ENCODE data around the gene ZDHHC13.

Gene ZDHHC13

DNA sequence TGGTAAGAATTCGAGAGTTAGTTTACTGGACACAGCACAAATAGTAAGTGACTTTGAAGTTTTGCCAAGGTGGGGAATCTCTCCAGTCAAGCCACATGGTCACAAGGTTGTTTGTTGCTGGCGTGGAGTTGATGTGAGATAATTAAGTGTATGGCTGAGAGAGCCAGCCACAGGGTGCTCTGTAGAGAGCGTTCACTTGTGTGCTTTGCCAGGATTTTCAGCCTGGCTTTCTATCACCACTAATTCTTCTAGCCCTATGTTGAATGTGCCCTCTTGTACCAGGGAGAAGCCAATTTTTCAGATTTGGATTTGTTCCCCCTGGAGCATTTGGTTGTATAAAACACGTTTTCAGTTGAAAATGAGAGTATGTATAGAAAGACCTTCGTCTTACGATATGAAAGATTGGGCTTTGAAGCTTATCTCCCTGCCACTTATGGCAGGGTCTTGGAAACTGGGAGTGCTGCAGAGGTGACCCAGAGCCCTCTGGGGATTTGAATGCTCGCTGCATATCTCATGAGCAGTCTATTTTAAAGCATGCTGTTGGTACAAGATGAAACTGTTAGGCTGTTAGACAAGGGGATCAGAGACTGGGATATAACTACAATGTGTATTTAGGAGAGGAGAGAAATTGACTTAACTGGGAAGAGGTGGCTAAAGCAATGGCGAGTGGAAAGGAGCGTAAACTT is 56.2 kb downstream of the ZDHHC13 start:
- no peak for DNase-seq

DNA sequence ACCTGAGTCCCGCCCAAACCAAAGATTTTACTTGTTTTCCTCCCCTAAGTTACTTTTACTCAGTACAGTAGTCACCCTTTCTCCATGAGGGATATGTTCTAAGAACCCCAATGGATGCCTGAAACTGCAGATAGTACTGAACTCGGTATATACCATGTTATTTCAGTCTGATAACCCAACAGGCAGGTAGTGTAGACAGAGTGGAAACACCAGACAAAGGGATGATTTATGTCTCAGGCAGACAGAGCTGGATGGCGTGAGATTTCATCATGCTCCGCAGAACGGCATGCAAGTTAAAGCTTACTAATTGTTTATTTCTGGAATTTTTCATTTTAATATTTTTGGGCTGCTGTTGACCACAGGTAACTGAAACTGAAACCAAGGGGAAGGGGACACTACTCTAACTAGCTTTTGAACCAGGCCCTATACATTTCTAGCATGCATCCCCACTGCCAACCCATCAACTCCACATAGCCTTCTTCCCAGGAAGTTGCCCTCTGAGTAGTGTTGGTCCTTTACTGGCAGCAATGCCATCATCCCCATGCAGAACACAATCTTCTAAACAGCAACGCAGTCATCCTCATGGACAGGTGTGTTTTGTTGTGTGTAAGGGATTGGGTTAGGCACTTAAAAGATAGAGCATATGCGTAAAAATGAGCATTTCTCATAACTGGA is 57.1 kb downstream of the ZDHHC13 start:
- DNase-seq = no peak

DNA sequence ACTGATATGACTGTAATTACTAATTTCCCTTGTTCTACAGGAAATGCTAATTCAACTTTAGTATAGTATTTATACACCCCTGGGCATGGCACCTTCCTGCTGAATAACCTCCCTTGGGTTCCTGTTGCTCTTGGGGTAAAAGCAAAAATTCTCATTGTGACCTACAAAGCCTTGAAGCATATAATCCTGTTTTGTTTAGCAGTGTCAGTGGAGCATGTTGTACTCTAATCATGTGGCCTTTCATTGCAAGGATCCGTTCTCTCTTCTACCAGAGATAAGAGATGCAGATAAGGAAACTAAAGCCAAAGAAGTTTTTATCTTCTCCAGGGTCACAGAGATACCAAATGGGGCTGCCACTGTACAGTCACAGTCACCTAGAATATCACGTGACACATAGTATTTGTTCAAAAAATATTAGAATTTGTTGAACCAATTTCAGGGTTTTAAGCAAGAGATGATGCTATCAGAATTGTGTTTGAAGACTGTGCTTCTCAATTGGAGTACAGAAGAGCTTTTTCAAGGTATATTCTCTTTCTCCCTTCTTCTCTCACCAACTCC is 59.7 kb downstream of the ZDHHC13 start:
- DNase-seq = no peak

DNA sequence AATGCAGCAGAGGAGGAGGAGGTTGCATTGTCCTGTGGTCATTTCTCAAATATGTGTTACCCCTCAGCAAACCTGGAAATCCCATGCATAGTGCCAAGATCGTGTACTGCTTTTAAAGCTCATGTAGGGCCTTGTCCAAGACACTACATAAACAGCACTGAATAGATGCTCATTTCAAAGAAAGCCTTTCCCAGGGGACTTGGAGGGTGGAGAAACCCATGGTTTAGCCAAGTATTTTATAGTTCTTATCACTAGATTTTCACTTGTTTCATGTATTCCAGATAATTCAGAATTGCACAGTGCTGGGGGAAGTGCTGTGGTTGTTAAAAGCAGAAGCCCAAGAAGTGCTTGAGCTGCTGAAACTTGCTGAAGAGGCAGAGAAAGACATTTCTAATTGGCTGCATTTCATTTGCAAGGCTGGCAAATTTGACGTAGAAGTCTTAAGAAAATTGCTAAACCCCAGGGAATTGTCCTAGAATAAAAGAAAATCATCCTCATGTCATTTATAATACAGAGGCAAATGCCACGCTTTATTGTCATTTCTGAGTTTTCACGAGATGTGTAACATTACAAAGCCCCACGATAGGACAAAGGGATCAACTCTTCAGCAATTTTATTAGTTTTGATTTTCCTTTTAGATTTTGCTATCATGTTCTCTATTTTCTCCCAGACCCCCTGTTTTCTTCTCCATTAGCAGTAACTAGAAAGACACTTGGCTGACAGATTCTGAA is 64.7 kb downstream of the ZDHHC13 start:
- DNase-seq = no peak

DNA sequence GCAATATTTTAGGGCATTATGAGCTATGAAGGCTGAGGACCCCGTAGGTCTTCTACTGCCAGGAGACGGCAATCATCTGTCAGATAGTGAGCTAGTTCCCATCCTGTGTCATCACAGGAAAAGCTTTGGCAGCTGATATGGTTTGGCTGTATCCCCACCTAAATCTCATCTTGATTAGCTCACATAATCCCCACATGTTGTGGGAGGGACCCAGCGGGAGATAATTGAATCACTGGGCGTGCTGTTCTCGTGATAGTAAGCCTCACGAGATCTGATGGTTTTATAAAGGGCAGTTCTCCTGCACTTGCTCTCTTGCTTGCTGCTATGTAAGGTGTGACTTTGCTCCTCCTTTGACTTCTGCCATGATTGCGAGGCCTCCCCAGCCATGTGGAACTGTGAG is 66.7 kb downstream of the ZDHHC13 start:
- no peak for DNase-seq

DNA sequence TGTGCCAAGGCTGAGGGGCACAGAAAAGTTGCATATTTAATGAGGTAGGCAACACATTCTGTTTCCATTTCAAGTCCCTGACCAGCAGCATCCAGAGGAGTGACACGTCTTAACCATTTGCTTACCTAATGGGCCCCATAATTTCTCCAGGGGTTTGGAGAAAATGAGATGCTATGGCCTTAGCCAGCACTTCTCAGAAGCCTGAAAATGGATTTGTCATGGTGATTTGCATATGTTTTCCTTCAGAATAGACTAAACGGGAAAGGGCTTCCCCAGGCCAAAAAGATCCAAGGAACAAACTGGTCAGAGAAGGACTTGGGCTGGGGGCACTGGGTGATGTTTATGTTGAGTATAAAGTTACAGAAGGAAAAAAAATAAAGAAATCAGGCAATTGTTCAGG is 68.1 kb downstream of the ZDHHC13 start:
- DNase-seq = no peak

DNA sequence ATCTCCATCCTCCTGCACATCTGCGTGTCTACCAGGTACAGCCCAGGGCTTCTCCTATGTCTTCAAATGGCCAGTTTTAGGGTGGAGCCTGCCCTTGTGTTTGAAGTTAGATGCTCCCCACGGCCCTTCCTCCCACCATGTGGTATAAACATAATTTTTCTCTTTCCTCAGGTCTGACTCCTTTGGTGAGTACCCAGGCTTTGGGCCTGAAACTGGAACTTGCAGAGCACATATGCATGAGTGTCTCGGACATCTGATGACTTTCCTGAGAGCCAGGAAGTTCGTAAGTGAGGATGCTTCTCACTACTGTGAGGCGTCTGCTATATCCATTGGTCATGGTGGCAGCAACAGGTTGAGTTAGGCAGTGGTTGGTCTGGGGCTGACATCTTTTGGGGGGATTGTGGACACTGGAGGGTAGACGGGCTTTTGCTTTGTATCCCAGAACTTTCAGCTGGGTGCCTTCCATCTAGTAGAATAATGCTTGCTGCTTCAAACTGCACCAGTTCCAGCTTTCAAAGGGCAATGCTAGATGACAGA is 68.6 kb downstream of the ZDHHC13 start:
- no peak for DNase-seq

DNA sequence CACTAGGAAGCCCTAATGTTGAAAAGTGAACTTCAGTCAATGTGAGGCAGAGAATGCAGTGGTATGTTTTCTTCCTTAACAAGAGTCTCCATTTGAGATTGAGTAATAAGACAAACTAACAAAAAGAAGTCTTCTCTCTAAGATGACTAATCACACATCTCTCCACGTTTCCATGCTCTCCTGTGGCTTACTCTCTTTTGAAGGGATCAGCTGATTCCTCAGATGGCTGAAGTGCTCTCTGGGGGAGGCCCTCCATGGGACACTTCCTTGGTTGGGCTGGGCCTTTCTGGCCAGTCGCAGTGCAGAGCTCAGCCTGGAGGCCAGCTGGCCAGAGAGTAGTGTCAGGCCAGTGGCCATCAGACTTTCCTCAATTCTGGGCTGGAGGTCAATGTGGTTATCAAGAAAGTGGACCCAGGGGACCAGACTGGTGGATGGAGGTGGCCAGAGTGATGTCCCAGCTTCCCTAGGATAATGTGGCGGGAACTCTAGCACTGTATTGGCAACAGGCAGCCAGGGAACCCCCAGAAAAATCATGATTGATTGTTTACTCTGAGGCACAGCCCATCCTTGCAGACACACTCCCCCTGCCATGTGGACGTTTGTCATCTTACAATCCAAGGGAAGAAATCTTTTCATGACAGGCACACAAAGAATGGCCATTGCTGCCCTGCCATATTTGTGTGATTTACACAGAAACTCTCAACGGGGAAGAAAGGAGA is 70.3 kb downstream of the ZDHHC13 start:
- no peak for DNase-seq

DNA sequence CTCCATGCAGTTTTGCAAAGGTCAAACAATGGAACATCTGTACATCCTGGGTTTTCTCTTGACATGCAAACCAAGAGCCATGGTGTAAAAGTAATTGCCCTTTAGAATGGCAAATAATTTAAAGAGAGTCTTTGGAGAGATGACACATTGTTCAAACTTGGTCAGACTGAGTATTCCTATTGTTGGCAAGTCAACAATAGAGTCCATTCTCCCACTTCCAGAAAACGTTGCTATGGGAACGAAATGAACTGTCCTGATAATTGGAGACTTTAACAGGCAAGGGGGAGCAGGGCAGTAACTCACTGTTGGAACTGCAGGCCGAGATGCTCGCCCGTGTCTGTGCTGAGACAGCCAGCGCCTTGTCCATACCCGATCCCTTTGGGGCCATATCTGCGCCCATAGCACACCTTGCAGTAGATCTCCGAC is 70.9 kb downstream of the ZDHHC13 start:
- DNase-seq = no peak

DNA sequence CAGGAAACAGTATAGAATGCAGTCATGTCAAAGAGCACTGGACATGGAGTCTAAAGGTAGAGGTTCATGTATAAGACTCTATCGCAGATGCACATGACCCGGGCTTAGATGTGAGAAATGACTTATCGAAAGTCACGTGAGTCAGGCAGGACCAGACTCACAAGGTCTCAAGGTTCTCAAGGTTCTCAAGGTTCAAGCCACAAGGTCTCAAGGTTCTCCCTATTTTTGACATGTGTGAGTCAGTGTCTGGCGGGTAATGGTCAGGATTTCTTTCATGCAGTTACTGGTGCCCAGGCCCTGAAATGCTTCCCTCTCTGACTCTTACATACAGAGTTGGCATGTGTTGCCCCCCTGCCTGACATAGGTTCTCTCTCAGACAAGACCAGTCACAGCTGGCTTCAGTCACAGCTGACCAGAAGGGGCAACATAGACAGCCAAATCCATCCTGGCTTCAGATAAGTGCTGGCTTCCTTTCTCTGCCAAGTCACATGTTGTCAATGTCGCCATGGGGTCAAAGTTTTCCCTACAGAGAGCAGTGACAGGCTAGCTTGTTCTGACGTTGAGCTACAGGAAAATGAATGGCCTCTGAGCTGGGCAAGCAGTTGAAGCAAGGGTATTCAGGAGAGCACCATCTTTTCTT is 74.7 kb downstream of the ZDHHC13 start:
- DNase-seq = no peak

DNA sequence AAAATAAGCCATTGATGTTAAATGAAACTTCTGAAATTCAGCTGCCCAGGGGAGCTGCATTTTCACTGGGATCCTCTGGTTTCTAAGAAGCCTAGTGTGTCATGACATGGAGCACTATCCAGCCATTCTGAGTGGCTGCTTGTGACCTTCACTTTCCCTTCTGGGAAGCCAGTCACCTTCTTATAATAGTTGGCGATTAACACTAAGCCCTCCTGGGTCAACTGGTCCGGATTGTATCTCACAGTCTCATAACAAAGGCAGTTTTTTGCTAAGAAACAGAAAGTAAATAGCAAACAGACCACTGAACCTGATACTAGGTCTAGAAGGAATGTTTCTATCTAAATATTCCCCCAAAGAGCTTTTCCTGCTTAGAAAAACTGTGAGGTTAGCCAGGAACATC is 76.9 kb downstream of the ZDHHC13 start:
- DNase-seq = no peak

DNA sequence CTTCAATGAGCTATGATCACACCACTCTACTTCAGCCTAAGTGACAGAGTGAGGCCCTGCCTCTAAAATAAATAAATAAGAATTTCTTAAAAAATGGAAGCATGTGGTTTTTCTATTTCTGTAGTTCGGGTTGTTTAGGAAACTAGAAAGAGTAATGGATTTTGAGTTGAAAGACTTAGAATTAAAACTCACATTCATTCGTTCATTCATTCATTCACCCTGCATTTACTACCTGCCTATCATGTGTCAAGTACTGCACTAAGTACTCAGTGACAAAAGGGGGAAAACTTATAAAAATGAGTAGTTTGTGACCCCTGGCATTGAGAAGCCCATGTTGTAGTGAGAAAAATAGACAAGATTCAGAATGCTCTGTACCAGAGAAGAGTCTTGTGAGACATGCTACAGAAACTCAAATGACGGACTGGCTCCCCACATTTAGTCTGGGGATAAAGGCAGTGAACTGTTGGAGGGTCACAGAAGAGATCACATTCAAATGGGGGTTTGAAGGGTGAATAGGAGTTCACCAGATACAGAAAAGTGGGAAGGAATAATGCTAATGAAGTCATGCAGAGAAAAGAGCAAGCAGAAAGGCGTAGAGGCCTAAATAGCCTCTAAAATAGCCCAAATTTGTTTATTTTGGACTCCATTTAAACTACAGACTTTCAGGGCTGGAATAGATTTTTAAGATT is 77.8 kb downstream of the ZDHHC13 start:
- DNase-seq = no peak

DNA sequence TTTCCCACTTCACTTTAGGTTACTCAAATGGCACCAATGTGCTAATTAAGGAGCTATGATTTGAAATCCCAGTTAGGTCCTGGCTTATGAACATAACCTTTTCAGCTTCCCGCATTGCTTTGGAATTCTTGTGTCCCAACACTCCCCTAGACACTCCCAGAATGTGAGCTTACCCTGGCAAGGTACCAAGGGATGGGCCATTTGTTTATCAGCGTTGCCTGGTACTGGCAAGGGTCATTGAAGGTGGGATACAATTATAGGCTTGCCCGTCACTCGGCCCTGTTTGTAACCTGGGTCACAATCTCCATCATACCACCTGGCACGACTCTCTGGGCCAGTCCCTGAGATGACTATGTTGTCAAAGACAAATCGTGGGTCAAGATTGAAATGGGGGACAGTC is 79.5 kb downstream of the ZDHHC13 start:
- DNase-seq = no peak

DNA sequence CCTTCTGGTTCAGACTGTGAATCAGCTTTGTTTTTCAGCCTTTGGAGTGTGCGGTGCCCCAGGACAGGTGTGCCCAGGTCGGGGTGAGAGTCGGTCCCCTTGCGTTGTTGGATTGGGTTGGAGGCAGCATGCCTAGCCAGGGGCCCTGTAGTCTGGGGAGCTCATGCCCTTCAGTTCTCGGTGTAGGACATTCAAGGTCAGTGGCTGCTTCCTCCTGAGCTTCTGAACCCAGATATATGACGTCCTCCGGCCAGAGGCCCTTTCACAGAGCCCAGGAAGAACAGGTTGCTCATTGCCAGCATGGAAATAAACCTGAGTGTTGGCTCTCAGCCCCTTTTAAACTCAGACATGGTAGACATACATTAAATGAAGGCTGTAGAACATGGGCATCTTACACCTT is 82.1 kb downstream of the ZDHHC13 start:
- no peak for DNase-seq

DNA sequence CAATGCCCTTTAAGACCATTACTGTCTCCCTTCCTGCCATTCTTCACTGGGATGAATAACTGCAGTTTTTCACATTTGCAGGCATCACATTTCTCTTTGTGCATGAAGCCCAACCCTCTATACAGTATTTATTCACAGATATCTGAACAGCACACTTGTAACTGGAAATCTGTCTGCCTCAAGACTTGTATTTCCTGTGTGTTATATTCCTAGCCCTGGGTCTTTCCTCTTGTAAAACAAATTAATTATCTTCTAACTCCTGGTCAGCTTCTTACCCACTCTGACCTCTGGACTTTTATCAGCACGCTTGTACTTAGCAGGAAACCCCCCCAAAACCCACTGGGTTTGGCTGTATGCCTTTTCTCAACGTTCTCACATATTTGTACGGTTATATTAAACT is 82.8 kb downstream of the ZDHHC13 start:
- no peak for DNase-seq

DNA sequence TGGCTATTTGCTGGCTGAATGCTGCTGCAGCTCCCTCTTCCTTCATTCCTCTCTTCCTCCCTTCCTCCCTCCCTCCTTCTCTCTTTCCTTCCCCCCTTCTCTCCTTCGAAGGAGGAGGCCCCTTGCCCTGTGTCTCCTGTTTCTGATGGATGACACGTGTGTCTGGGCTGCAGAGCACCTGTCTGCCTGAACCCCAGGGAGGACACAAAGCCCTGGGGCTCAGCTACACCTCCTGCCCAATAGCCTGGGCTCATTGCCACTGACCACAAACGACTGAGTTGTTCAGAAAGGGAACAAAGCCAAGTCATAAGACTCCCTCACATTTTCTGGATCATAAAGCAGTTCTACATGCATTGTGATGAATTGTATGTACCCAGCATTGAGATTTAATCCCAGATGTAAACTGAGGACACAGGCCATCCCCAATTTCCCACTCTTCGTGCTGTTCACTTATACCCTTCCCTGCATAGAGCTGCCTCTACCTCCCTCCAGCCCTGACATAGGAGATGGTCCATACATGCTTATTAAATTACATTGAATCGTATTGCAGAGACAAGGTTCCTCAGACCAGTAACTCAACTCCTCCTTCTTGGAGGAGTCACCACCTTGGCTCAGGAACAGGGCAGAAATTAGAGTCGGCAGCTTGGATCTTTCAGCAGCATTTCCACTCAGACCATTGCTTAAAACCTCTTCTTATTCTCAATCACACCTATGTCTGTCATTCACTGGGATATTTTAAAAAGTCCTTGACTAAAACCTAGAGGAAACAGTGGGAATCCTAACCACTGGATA is 83.6 kb downstream of the ZDHHC13 start:
- DNase-seq = no peak

DNA sequence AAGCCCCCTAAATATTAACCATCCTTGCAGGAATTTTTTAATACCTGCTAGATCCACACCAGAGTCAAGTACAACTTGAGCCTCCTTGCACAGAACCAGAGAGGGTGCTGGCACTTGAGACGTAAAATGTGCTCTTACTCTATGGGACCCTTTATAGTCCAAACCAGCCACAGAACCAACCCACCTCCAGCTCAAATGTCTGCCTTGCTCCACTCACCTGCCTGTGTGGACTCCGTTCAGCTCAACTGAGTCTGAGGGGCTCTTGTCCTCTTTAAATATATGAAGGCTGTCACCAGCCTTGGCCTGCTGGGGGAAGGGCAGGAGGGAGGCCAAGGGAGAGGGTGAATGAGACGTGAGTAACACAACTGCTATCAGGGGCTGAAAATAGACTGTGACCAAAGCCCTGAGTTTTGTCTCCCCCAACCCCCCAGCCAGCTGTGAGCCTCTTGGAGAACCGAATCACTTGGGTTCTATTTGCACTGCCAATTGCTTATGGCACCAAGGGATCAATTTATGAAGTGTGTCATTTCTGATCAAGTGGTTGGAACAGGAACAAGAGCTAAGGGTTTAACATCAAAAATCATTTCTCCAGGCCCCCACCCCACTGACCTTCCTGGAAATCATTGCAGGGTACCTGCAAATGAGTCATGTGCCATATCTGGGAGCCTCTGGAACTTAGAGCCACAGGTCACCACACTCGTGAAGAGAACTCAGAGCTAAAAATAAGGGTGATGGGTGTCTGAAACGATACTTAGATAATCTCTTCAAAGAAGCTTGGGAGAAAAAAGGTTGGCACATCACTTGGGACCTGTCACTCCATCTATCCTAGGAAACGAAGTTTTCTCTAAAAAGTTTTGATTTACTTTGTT is 85.0 kb downstream of the ZDHHC13 start, which contains the start of gene CSRP3:
TSS of gene CSRP3 (minus strand) at position 247 of the 869 bp plus-strand sequence. CDS start 9,535 bp downstream, outside the sequence.
- no peak for DNase-seq

DNA sequence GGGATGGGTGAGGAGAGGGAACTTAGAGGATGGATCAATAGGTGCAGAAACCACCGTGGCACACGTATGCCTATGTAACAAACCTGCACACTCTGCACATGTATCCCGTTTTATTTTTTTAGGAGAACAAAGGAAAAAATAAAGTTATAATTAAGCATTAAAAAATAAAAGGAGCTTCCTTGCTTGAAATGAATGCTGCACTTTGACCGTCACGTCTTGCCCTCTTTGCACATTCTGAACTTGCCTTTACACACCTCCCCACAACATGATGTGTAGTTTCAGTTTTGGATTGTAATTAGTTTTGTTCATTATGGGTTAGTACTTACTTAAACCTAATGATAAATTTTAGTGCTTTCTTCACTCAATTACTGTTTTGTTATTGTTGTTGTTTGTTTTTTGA is 87.9 kb downstream of the ZDHHC13 start:
- DNase-seq = no peak

DNA sequence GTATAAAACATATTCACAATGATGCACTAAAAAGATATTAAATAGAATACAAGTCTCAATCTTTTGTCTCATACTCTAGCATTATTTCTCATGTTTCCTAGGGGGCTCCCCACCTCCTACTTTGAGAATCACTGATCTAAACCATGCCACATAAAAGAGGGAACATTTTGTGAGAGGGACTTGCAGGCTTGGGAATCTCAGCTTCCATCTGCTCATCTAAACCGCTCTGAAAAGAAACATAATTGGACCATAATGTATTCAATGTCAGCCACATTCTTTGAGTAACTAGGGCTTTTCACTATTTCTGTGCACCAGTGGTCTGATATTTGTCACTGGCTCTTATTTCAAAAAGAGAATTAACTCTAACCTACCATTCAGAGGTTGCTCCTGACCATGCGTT is 91.2 kb downstream of the ZDHHC13 start:
- no peak for DNase-seq
